ENCODE results near the gene PPP2R5C.

The PPP2R5C gene

GRCh38 chr14:101937926-101938767 is 176.6 kb downstream of the PPP2R5C start:
- TF ChIP-seq EZH2phosphoT487 (IDR thresholded peaks at IDR 0.05; ENCODE audit: borderline replicate concordance, low read length) (no peak), CTCF (IDR thresholded peaks at IDR 0.05; ENCODE audit: low read depth, low read length, poor library complexity, severe bottlenecking) (no peak)
- H3K9me3 ChIP-seq (ENCODE audit: control insufficient read depth, insufficient read depth, low read length), result no peaks in the 10 kb centered on the region
- no peaks in the 10 kb centered on the region for H3K36me3 ChIP-seq (ENCODE audit: control insufficient read depth, low read length)
- H3K4me1 ChIP-seq (ENCODE audit: control insufficient read depth, low read length), result no peaks in the 10 kb centered on the region
- H3K79me2 ChIP-seq (ENCODE audit: control insufficient read depth, low read length), result no peaks in the 10 kb centered on the region
- no peaks in the 10 kb centered on the region for H4K20me1 ChIP-seq (ENCODE audit: control insufficient read depth, insufficient read depth, low read depth, low read length)
- no peaks in the 10 kb centered on the region for H3K9me2 ChIP-seq (replicated peaks; ENCODE audit: control insufficient read depth, low read length)
- H3K4me2 ChIP-seq (ENCODE audit: low read length), result no peak overlapping the region
- no peaks in the 10 kb centered on the region for H3F3A ChIP-seq (ENCODE audit: control insufficient read depth, insufficient read depth)
- no peak overlapping the region for H3K27ac ChIP-seq (ENCODE audit: low read depth, low read length)
- no peaks in the 10 kb centered on the region for H3K27me3 ChIP-seq (ENCODE audit: control insufficient read depth, low read length)
- no peak overlapping the region for H3K4me3 ChIP-seq (ENCODE audit: low read length)

- no peaks in the 10 kb centered on the region for H3K4me1 ChIP-seq (ENCODE audit: control insufficient read depth, low read length)
- H3K4me3 ChIP-seq (ENCODE audit: low read length), result no peak overlapping the region
- H3K27me3 ChIP-seq (ENCODE audit: control insufficient read depth, low read length), result no peaks in the 10 kb centered on the region
- H3K79me2 ChIP-seq (ENCODE audit: control insufficient read depth, low read length), result no peaks in the 10 kb centered on the region
- H3K9me3 ChIP-seq (ENCODE audit: control insufficient read depth, insufficient read depth, low read length), result no peaks in the 10 kb centered on the region
- H3K9me2 ChIP-seq (replicated peaks; ENCODE audit: control insufficient read depth, low read length), result no peaks in the 10 kb centered on the region
- no peaks in the 10 kb centered on the region for H3F3A ChIP-seq (ENCODE audit: control insufficient read depth, insufficient read depth)
- no peaks in the 10 kb centered on the region for H3K36me3 ChIP-seq (ENCODE audit: control insufficient read depth, low read length)
- H3K27ac ChIP-seq (ENCODE audit: low read depth, low read length), result no peak overlapping the region
- no peak overlapping the region for H3K4me2 ChIP-seq (ENCODE audit: low read length)
- no peaks in the 10 kb centered on the region for H4K20me1 ChIP-seq (ENCODE audit: control insufficient read depth, insufficient read depth, low read depth, low read length)
- TF ChIP-seq EZH2phosphoT487 (IDR thresholded peaks at IDR 0.05; ENCODE audit: borderline replicate concordance, low read length) (no peak), CTCF (IDR thresholded peaks at IDR 0.05; ENCODE audit: low read depth, low read length, poor library complexity, severe bottlenecking) (no peak)
Measured at GRCh38 chr14:101939646-101940170, 178.2 kb downstream of the PPP2R5C start.

GRCh38 chr14:101944451-101944850 is 182.9 kb downstream of the PPP2R5C start:
- peaks cover 3% of the 10 kb centered on the region for H3K36me3 ChIP-seq (ENCODE audit: control insufficient read depth, low read length)
- peaks cover 17% of the 10 kb centered on the region for H3K79me2 ChIP-seq (ENCODE audit: control insufficient read depth, low read length)

More at GRCh38 chr14:101944451-101944850, 182.9 kb downstream of the PPP2R5C start:
- Histone ChIP-seq H3K4me1 (ENCODE audit: control insufficient read depth, low read length) (peaks cover 8% of the 10 kb centered on the region), H3K4me3 (ENCODE audit: low read length) (no peak overlapping the region), H4K20me1 (ENCODE audit: control insufficient read depth, insufficient read depth, low read depth, low read length) (no peaks in the 10 kb centered on the region), H3K9me2 (replicated peaks; ENCODE audit: control insufficient read depth, low read length) (no peaks in the 10 kb centered on the region), H3K9me3 (ENCODE audit: control insufficient read depth, insufficient read depth, low read length) (no peaks in the 10 kb centered on the region), H3K4me2 (ENCODE audit: low read length) (no peak overlapping the region), H3K27ac (ENCODE audit: low read depth, low read length) (no peak overlapping the region), H3F3A (ENCODE audit: control insufficient read depth, insufficient read depth) (0 out of 2 replicates have a peak, but pooled peaks cover 2% of the 10 kb centered on the region), H3K27me3 (ENCODE audit: control insufficient read depth, low read length) (no peaks in the 10 kb centered on the region)
- TF ChIP-seq CTCF (IDR thresholded peaks at IDR 0.05; ENCODE audit: low read depth, low read length, poor library complexity, severe bottlenecking) (no peak), EZH2phosphoT487 (IDR thresholded peaks at IDR 0.05; ENCODE audit: borderline replicate concordance, low read length) (no peak)

Data from DOHH2 (cell line).